Fibroblast of lung (primary cell): ENCODE results near the gene PCDHGA7. TPM values are rescaled to one million over a fixed set of nuclear protein-coding genes. Genes with fewer than 3 reads are reported as not detected.
A peak's percentile ranks its signal among the peaks of the same experiment; 100 is the strongest.

ENCODE experiments used
- DNase-seq, 2 donors: peaks; one replicate each; pipeline versions ENCODE4 v3.0.0 to v3.0.0-alpha.2; 2010; ENCODE audit warnings: low read depth in 2 of 2
- H2AFZ ChIP-seq: 2 replicates; pipeline ENCODE4 v1.5.1; 2012; ENCODE audit warnings: low read length, control low read depth, inconsistent platforms
- H3K27ac ChIP-seq: 2 replicates; pipeline ENCODE4 v1.5.1; 2011; ENCODE audit warnings: low read length, control low read depth; ENCODE audit not compliant: insufficient read depth
- H3K27me3 ChIP-seq: 2 replicates; pipeline ENCODE4 v1.5.1; 2011; ENCODE audit warnings: mild to moderate bottlenecking, low read length; ENCODE audit not compliant: control insufficient read depth, insufficient read depth
- H3K36me3 ChIP-seq: 2 replicates; pipeline ENCODE4 v1.5.1; 2011; ENCODE audit warnings: low read length; ENCODE audit not compliant: control insufficient read depth, insufficient read depth
- H3K4me1 ChIP-seq: 2 replicates; pipeline ENCODE4 v1.5.1; 2011; ENCODE audit warnings: low read length; ENCODE audit not compliant: control insufficient read depth, insufficient read depth; ENCODE audit errors: extremely low read depth
- H3K4me2 ChIP-seq: 2 replicates; pipeline ENCODE4 v1.5.1; 2011; ENCODE audit warnings: low read length, control low read depth; ENCODE audit not compliant: insufficient read depth; ENCODE audit errors: extremely low read depth
- H3K4me3 ChIP-seq, 4 experiments: fragments of 200-600 bp in 1 of 4; sonication (generic) in 1 of 4; replicated peaks in 1 of 4; 2 replicates each; pipeline ENCODE4 v1.5.1; 2011 to 2016; ENCODE audit warnings: low read length in 4 of 4, low read depth in 3 of 4, mild to moderate bottlenecking in 3 of 4, control low read depth in 2 of 4, inconsistent platforms in 1 of 4, mixed read lengths in 1 of 4; ENCODE audit not compliant: insufficient read depth in 1 of 4; ENCODE audit errors: control extremely low read depth in 1 of 4
- H3K79me2 ChIP-seq: 2 replicates; pipeline ENCODE4 v1.5.1; 2012; ENCODE audit warnings: mild to moderate bottlenecking, low read length, inconsistent platforms; ENCODE audit not compliant: control insufficient read depth, insufficient read depth
- H3K9ac ChIP-seq: 2 replicates; pipeline ENCODE4 v1.5.1; 2011; ENCODE audit warnings: mild to moderate bottlenecking, low read length, control low read depth; ENCODE audit not compliant: insufficient read depth
- H3K9me3 ChIP-seq: 2 replicates; pipeline ENCODE4 v1.5.1; 2012; ENCODE audit warnings: low read depth, low read length; ENCODE audit not compliant: control insufficient read depth, insufficient read depth
- H4K20me1 ChIP-seq: 2 replicates; pipeline ENCODE4 v1.5.1; 2011; ENCODE audit warnings: low read length; ENCODE audit not compliant: control insufficient read depth, insufficient read depth; ENCODE audit errors: extremely low read depth
- CTCF ChIP-seq, 2 donors: IDR thresholded peaks in 1 of 2; conservative IDR thresholded peaks in 1 of 2; 1 replicate in 1 of 2; 2 replicates in 1 of 2; pipeline ENCODE4 v1.5.1; 2011 to 2012; ENCODE audit warnings: low read length in 2 of 2, control low read depth in 1 of 2, inconsistent platforms in 1 of 2, low read depth in 1 of 2, mild to moderate bottlenecking in 1 of 2
- EZH2 ChIP-seq: IDR thresholded peaks from 2 replicates; pipeline ENCODE4 v1.5.1; 2012; ENCODE audit warnings: low read length, control low read depth, mild to moderate bottlenecking; ENCODE audit errors: missing control alignments
- polyA plus RNA-seq, 2 donors: library from polyadenylated mRNA; depleted of rRNA in 1 of 2; stranded (reverse) in 1 of 2; unstranded in 1 of 2; fragments of >200 nt; gene quantifications; 2 replicates each; pipeline ENCODE4 v1.2.1, GENCODE V29; 2011 to 2012; ENCODE audit warnings: missing spikeins in 1 of 2
- total RNA-seq: library from RNA; depleted of rRNA; stranded (reverse); fragments of >200 nt; gene quantifications from 2 replicates; pipeline ENCODE4 v1.2.1, GENCODE V29; 2014

PCDHGA7 gene
- total and polyA plus RNA-seq, 2 donors (not counting 1 experiment from before 2014, with no cell fraction given), result 2.7 to 6.8 TPM

GRCh38 chr5:141388661-141389060, 6.1 kb downstream of the PCDHGA7 start:
- no peak for DNase-seq
- no peak overlapping the region for H3K4me2 ChIP-seq
- no peak overlapping the region for H3K4me3 ChIP-seq
- H3K36me3 ChIP-seq, result no peaks in the 10 kb centered on the region
- H3K4me1 ChIP-seq, result no peaks in the 10 kb centered on the region
- H3K79me2 ChIP-seq, result no peaks in the 10 kb centered on the region
- H3K9me3 ChIP-seq, result peaks cover 5% of the 10 kb centered on the region
- H2AFZ ChIP-seq, result no peak overlapping the region
- TF ChIP-seq EZH2 (no peak), CTCF (conservative IDR thresholded peaks at IDR 0.05 in 1 of 2, IDR thresholded peaks at IDR 0.05 in 1 of 2; ENCODE audit: low read depth in 1 of 2, low read length in 2 of 2) (no peak)
- H3K9ac ChIP-seq, result no peak overlapping the region
- no peaks in the 10 kb centered on the region for H3K27me3 ChIP-seq
- H4K20me1 ChIP-seq, result no peaks in the 10 kb centered on the region
- H3K27ac ChIP-seq, result no peak overlapping the region

- H3K27ac ChIP-seq, result no peak overlapping the region
- no peak overlapping the region for H3K4me2 ChIP-seq
- H3K36me3 ChIP-seq, result no peaks in the 10 kb centered on the region
- H3K4me1 ChIP-seq, result no peaks in the 10 kb centered on the region
- H3K27me3 ChIP-seq, result no peaks in the 10 kb centered on the region
- TF ChIP-seq CTCF (conservative IDR thresholded peaks at IDR 0.05 in 1 of 2, IDR thresholded peaks at IDR 0.05 in 1 of 2; ENCODE audit: low read depth in 1 of 2, low read length in 2 of 2) (no peak), EZH2 (no peak)
- H4K20me1 ChIP-seq, result no peaks in the 10 kb centered on the region
- peaks cover 6% of the 10 kb centered on the region for H3K9me3 ChIP-seq
- H3K9ac ChIP-seq, result no peak overlapping the region
- H2AFZ ChIP-seq, result no peak overlapping the region
- H3K4me3 ChIP-seq, result no peak overlapping the region
- DNase-seq, result no peak
- H3K79me2 ChIP-seq, result no peaks in the 10 kb centered on the region
These were observed 6.9 kb downstream of the PCDHGA7 start for GRCh38 chr5:141389153-141390042.

GRCh38 chr5:141392429-141393198, 10.1 kb downstream of the PCDHGA7 start, which contains the start of gene PCDHGA8:
Gene PCDHGA8, plus strand, starts transcription at chr5:141392633. Its CDS starts 181 bp downstream, at chr5:141392814.
- no peaks in the 10 kb centered on the region for H4K20me1 ChIP-seq
- no peak within 1 kb of the TSS for H3K9ac ChIP-seq
- H3K27me3 ChIP-seq, result no peaks in the 10 kb centered on the region
- no peak within 1 kb of the TSS for H3K4me2 ChIP-seq
- H3K4me1 ChIP-seq, result no peaks in the 10 kb centered on the region
- DNase-seq, result peak in 1 of 2 donors; percentile 31
- H2AFZ ChIP-seq, result no peak within 1 kb of the TSS
- TF ChIP-seq EZH2, result no peak
- TF ChIP-seq CTCF (conservative IDR thresholded peaks at IDR 0.05 in 1 of 2, IDR thresholded peaks at IDR 0.05 in 1 of 2; ENCODE audit: low read depth in 1 of 2, low read length in 2 of 2), result peak in 1 of 2 donors; percentile 13
- peaks cover 4% of the 10 kb centered on the region for H3K9me3 ChIP-seq
- no peak within 1 kb of the TSS for H3K27ac ChIP-seq
- no peaks in the 10 kb centered on the region for H3K79me2 ChIP-seq
- H3K36me3 ChIP-seq, result no peaks in the 10 kb centered on the region
- H3K4me3 ChIP-seq, result peak within 1 kb of the TSS in 2 of 4 experiments; percentile 16 to 21
